Measurements from ENCODE around the gene MEPE.

Gene MEPE

GRCh38 chr4:87843936-87844335, 11.2 kb downstream of the MEPE start:
- no peak for DNase-seq (ENCODE audit: low read depth in 3 of 3)

- no peak for DNase-seq (ENCODE audit: low read depth in 3 of 3)
These were observed 11.7 kb downstream of the MEPE start for GRCh38 chr4:87844452-87844851.

- DNase-seq (ENCODE audit: low read depth in 3 of 3) = no peak
These were observed 13.5 kb downstream of the MEPE start for GRCh38 chr4:87846226-87846625.

GRCh38 chr4:87848622-87849351, 16.0 kb downstream of the MEPE start:
- DNase-seq (ENCODE audit: low read depth in 3 of 3) = peak in 2 of 3 donors; percentile 5 to 7

- no peak for DNase-seq (ENCODE audit: low read depth in 3 of 3)
These were observed 16.8 kb downstream of the MEPE start for GRCh38 chr4:87849612-87850011.

GRCh38 chr4:87851332-87851731, 18.6 kb downstream of the MEPE start:
- DNase-seq (ENCODE audit: low read depth in 3 of 3) = no peak

GRCh38 chr4:87851953-87852352, 19.2 kb downstream of the MEPE start:
- DNase-seq (ENCODE audit: low read depth in 3 of 3) = no peak

GRCh38 chr4:87853108-87853507, 20.3 kb downstream of the MEPE start:
- DNase-seq (ENCODE audit: low read depth in 3 of 3) = no peak

GRCh38 chr4:87853891-87854290, 21.1 kb downstream of the MEPE start:
- DNase-seq (ENCODE audit: low read depth in 3 of 3) = no peak

- no peak for DNase-seq (ENCODE audit: low read depth in 3 of 3)
These were observed 22.8 kb downstream of the MEPE start for GRCh38 chr4:87855559-87855958.

GRCh38 chr4:87856816-87857215, 24.0 kb downstream of the MEPE start:
- no peak for DNase-seq (ENCODE audit: low read depth in 3 of 3)

- no peak for DNase-seq (ENCODE audit: low read depth in 3 of 3)
These were observed 25.0 kb downstream of the MEPE start for GRCh38 chr4:87857789-87858188.

- DNase-seq (ENCODE audit: low read depth in 3 of 3) = no peak
These were observed 29.5 kb downstream of the MEPE start for GRCh38 chr4:87862236-87862635.

- DNase-seq (ENCODE audit: low read depth in 3 of 3) = no peak
These were observed 30.7 kb downstream of the MEPE start for GRCh38 chr4:87863486-87863885.

- DNase-seq (ENCODE audit: low read depth in 3 of 3) = no peak
These were observed 31.6 kb downstream of the MEPE start for GRCh38 chr4:87864321-87864720.

GRCh38 chr4:87865288-87865687, 32.5 kb downstream of the MEPE start:
- DNase-seq (ENCODE audit: low read depth in 3 of 3) = no peak

GRCh38 chr4:87865960-87866598, 33.3 kb downstream of the MEPE start:
- DNase-seq (ENCODE audit: low read depth in 3 of 3) = no peak

- no peak for DNase-seq (ENCODE audit: low read depth in 3 of 3)
These were observed 35.8 kb downstream of the MEPE start for GRCh38 chr4:87868522-87868921.

GRCh38 chr4:87872028-87872427, 39.3 kb downstream of the MEPE start:
- DNase-seq (ENCODE audit: low read depth in 3 of 3) = no peak

- no peak for DNase-seq (ENCODE audit: low read depth in 3 of 3)
These were observed 42.4 kb downstream of the MEPE start for GRCh38 chr4:87875191-87875590.

- DNase-seq (ENCODE audit: low read depth in 3 of 3) = no peak
These were observed 47.3 kb downstream of the MEPE start for GRCh38 chr4:87880106-87880505.

GRCh38 chr4:87881115-87881514, 48.3 kb downstream of the MEPE start:
- no peak for DNase-seq (ENCODE audit: low read depth in 3 of 3)

- no peak for DNase-seq (ENCODE audit: low read depth in 3 of 3)
These were observed 49.6 kb downstream of the MEPE start for GRCh38 chr4:87882321-87882720.

GRCh38 chr4:87882861-87883260, 50.1 kb downstream of the MEPE start:
- no peak for DNase-seq (ENCODE audit: low read depth in 3 of 3)
